ENCODE measurements around the gene MAP3K7. TPM values are rescaled to one million over a fixed set of nuclear protein-coding genes. Genes with fewer than 3 reads are reported as not detected.
A peak's percentile ranks its signal among the peaks of the same experiment; 100 is the strongest.

The MAP3K7 gene
- total and polyA plus RNA-seq, 2 of the 13 experiments (the other 11 are each of a cell fraction or from before 2014, with no cell fraction given), result 24.1 to 24.4 TPM

DNA sequence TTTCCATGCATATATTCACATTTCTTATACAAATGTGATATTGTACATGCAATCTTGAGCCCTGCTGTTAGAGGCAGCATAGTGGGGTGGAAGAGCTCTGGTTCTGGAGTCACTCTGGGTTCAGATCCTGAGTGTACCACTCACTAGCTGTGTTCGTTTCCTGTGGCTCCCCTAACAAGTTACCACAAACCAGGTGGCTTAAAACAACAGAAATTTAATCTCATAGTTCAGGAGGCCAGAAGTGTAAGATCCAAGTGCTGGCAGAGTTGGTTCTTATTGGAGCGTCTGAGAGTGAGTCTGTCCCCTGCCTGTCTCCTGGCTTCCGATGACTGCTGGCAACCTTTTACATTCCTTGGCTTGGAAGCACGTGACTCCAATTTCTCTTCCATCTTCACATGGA, 115.6 kb downstream of the MAP3K7 start (continued):
- TF ChIP-seq TP53 (CRISPR knock-in tag; conservative IDR thresholded peaks at IDR 0.05) (no peak), ZNF629 (CRISPR knock-in tag; conservative IDR thresholded peaks at IDR 0.05) (no peak), ZNF788 (CRISPR knock-in tag; IDR thresholded peaks at IDR 0.05; ENCODE audit: borderline replicate concordance) (no peak)

- WGBS (ENCODE audit: low lambda C conversion rate), result 0% methylated on average over 2 of the region's 2 CpGs
- TF ChIP-seq CEBPB (IDR thresholded peaks at IDR 0.05; ENCODE audit: borderline replicate concordance, low read depth, low read length), result peak; percentile 57
- TF ChIP-seq XRCC5 (optimal IDR thresholded peaks at IDR 0.05; ENCODE audit: low read length), result no peak
- DNase-seq (ENCODE audit: low spot score) (no peak), FAIRE-seq (no peak), ATAC-seq (no peak)
- in situ Hi-C loops (cut with HindIII; ENCODE audit: extremely low pct_ligation_motif_present, low pct_unique_long_range_greater_than_20kb) (no loop called here), intact Hi-C loops (cut with micrococcal nuclease; ENCODE audit: unreplicated experiment) (no loop called here)
- H3K4me2 ChIP-seq (ENCODE audit: low read depth, low read length), result no peak overlapping the region
- no peak overlapping the region for H3K27ac ChIP-seq (ENCODE audit: extremely low read length, insufficient read depth, low read length)
- H4K20me1 ChIP-seq (ENCODE audit: insufficient read depth, low read length), result no peaks in the 10 kb centered on the region
- H3K4me1 ChIP-seq (ENCODE audit: insufficient read depth, low read length), result no peaks in the 10 kb centered on the region
- no peak overlapping the region for H3K9ac ChIP-seq (ENCODE audit: insufficient read depth, low read depth, low read length)
- no peak overlapping the region for H2AFZ ChIP-seq (ENCODE audit: low read length)
- no peaks in the 10 kb centered on the region; a peak in 1 of 5 replicates for H3K27me3 ChIP-seq (ENCODE audit: control insufficient read depth in 1 of 2, insufficient read depth in 2 of 2, low read length in 2 of 2)
- no peaks in the 10 kb centered on the region for H3K9me3 ChIP-seq (ENCODE audit: low read length)
- no TSS peak for BruUV-seq (replicated peaks)
- CTCF ChIA-PET (ENCODE audit: low intra/inter-chr PET ratio, low total read pairs), result no interaction called here
- H3K36me3 ChIP-seq (replicated peaks in 1 of 2; ENCODE audit: control insufficient read depth in 1 of 2, insufficient read depth in 2 of 2, low read length in 2 of 2), result no peaks in the 10 kb centered on the region
- H3K4me3 ChIP-seq (replicated peaks in 1 of 3; ENCODE audit: insufficient read depth in 1 of 3, low read depth in 2 of 3, low read length in 3 of 3), result no peak overlapping the region
- POLR2A ChIA-PET, result no interaction called here
- H3K79me2 ChIP-seq (ENCODE audit: insufficient read depth, low read length), result no peaks in the 10 kb centered on the region
These were observed 117.0 kb downstream of the MAP3K7 start for GRCh38 chr6:90469906-90470305.

DNA sequence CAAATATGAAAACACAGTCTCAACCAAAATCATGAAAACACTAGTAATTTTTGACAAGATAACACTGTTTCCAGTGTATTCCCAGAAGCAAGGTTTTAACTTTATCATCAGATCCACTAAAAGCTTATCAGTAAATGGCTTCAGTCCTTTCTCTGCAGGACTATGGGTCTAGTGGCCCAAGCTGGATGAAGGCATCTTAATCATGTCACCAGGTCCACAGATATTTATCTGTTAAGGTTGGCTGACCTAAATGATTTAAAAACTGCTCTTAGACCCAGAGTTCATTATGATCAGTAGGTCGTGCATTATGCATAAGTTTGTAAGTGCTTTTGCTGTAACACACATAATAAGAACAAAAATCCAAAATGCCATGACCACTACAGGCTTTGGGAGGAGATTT, 118.0 kb downstream of the MAP3K7 start:
- in situ Hi-C loops (cut with HindIII; ENCODE audit: extremely low pct_ligation_motif_present, low pct_unique_long_range_greater_than_20kb), result no loop called here
- Histone ChIP-seq H4K20me1 (ENCODE audit: insufficient read depth, low read length) (no peaks in the 10 kb centered on the region), H3K27me3 (ENCODE audit: control insufficient read depth in 1 of 2, insufficient read depth in 2 of 2, low read length in 2 of 2) (no peaks in the 10 kb centered on the region; a peak in 1 of 5 replicates), H3K36me3 (replicated peaks in 1 of 2; ENCODE audit: control insufficient read depth in 1 of 2, insufficient read depth in 2 of 2, low read length in 2 of 2) (no peaks in the 10 kb centered on the region), H3K4me2 (ENCODE audit: low read depth, low read length) (no peak overlapping the region), H2AFZ (ENCODE audit: low read length) (no peak overlapping the region), H3K9me3 (ENCODE audit: low read length) (no peaks in the 10 kb centered on the region), H3K79me2 (ENCODE audit: insufficient read depth, low read length) (no peaks in the 10 kb centered on the region), H3K4me1 (ENCODE audit: insufficient read depth, low read length) (no peaks in the 10 kb centered on the region), H3K4me3 (replicated peaks in 1 of 3; ENCODE audit: insufficient read depth in 1 of 3, low read depth in 2 of 3, low read length in 3 of 3) (no peak overlapping the region), H3K27ac (ENCODE audit: extremely low read length, insufficient read depth, low read length) (no peak overlapping the region), H3K9ac (ENCODE audit: insufficient read depth, low read depth, low read length) (no peak overlapping the region)
- no peak for ATAC-seq
- WGBS (ENCODE audit: low lambda C conversion rate), result 0% methylated on average over 1 of the region's 1 CpG
- intact Hi-C loops (cut with micrococcal nuclease; ENCODE audit: unreplicated experiment), result no loop called here
- TF ChIP-seq ELF1 (CRISPR knock-in tag; IDR thresholded peaks at IDR 0.05) (no peak), ZNF160 (CRISPR knock-in tag; IDR thresholded peaks at IDR 0.05) (no peak), ZIK1 (CRISPR knock-in tag; IDR thresholded peaks at IDR 0.05; ENCODE audit: borderline replicate concordance, low read depth) (no peak)
- DNase-seq (ENCODE audit: low spot score), result no peak
- ChIA-PET CTCF (ENCODE audit: low intra/inter-chr PET ratio, low total read pairs) (no interaction called here), POLR2A (no interaction called here)
- no peak for FAIRE-seq
- BruUV-seq (replicated peaks), result no TSS peak
